Epithelial cell of esophagus (primary cell): Measurements from ENCODE around the gene FGGY.

Experiments
- DNase-seq: peaks from one replicate; pipeline ENCODE4 v3.0.0; 2010; ENCODE audit warnings: low read depth
- H3K4me3 ChIP-seq: 2 replicates; pipeline ENCODE4 v1.5.1; 2011; ENCODE audit warnings: mild to moderate bottlenecking, low read length, control low read depth
- TF ChIP-seq, protein P1 (sequence below): IDR thresholded peaks from 2 replicates; pipeline ENCODE4 v1.5.1; 2011; ENCODE audit warnings: low read depth, mild to moderate bottlenecking, low read length, control low read depth, inconsistent platforms; ENCODE audit not compliant: insufficient read depth; ENCODE audit errors: missing control alignments

Gene FGGY

DNA sequence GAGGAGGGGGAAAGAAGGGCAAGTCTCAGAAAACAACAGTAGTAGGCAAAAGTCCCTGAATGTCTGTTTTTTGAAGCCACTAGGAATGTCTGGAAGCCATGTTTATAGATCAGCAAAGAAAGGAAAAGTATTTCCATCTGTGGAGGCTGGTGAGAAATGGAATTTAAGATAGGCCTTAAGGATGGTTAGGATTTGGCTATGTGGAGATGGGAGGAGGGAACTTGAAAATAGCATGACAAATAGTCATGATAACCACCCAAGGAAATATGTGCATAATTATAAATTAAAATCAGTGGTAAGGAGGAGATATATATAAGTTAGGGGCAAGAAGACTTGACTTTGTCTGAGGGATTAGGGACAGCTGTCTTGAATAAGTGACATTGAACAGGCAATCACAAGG lies 33.8 kb upstream of the FGGY start:
- TF ChIP-seq, protein P1, sequence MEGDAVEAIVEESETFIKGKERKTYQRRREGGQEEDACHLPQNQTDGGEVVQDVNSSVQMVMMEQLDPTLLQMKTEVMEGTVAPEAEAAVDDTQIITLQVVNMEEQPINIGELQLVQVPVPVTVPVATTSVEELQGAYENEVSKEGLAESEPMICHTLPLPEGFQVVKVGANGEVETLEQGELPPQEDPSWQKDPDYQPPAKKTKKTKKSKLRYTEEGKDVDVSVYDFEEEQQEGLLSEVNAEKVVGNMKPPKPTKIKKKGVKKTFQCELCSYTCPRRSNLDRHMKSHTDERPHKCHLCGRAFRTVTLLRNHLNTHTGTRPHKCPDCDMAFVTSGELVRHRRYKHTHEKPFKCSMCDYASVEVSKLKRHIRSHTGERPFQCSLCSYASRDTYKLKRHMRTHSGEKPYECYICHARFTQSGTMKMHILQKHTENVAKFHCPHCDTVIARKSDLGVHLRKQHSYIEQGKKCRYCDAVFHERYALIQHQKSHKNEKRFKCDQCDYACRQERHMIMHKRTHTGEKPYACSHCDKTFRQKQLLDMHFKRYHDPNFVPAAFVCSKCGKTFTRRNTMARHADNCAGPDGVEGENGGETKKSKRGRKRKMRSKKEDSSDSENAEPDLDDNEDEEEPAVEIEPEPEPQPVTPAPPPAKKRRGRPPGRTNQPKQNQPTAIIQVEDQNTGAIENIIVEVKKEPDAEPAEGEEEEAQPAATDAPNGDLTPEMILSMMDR, result no peak
- no peak overlapping the region for H3K4me3 ChIP-seq
- DNase-seq, result no peak

DNA sequence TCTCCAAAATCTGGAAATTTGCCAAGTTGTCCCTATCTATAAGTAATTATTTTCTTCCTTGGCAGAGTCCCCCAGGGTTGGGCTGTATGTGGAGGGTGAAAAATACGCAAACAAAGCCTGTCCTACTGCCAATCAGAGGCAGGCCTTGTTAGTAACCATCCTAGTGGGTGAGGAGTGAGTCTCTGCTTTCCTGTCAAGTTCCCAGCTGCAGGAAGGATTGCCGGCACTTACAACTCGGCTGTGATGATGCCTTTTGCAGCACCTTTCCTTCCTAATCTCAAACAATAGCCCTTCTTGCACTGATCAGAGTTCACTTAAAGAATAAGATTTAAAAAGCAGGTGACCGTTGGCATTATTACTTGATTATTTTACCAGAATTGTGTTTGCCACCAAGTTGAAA lies 31.3 kb upstream of the FGGY start:
- H3K4me3 ChIP-seq, result no peak overlapping the region
- TF ChIP-seq, protein P1, result no peak
- no peak for DNase-seq

DNA sequence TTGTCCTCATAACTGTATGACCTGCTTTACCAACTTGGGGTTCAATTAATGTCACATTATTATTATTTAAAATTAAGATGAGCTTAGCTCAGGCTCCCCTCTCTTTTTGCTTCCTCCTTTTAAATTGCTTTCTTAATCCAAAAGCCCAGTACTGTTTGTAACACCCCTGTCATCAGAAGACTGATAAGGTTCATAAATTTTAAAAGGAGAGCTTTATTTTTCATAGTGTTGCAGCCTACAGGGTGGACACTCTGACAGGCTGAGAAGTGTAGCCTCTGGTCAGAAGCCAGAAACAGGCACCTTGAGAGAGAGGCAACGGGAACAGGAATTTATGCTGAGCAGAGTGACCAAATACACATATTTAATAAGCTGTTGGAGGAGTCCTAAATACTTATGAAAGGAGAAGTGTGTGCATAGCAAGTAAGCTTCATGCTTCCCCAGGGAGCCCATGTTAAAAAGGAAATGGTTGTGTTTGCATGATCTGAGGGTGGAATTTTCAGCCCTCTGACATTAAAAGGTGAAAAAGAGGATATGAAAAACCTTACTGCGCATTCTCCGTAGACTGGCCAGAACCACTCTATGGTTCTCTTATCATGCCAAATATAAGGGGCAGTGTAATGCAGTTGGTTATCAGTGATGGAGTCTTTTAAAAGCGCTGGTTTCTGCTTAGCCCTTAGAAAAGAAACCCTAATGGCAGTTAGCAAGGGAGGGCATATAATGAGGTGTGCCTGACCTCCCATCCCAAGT lies 30.5 kb upstream of the FGGY start:
- TF ChIP-seq, protein P1, result no peak
- no peak overlapping the region for H3K4me3 ChIP-seq
- DNase-seq, result no peak

DNA sequence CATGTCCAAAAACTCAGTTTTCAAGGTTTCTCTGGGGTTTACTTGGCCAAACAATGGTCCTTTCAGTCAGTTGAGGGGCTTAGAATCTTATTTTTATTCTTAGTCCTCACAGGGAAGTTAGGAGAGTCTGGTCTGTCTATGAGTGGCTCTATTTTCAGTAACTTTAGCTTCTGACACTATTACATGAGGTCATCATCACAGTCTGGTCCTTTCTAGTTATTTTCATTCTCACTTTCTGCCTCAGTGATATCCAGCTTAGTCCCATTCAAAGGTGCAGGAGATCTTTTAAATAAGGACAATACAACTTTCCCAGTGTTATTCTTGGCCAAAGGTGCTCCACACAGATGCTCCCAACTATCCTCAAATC lies 30.0 kb upstream of the FGGY start:
- H3K4me3 ChIP-seq, result no peak overlapping the region
- no peak for DNase-seq
- TF ChIP-seq, protein P1, result no peak

DNA sequence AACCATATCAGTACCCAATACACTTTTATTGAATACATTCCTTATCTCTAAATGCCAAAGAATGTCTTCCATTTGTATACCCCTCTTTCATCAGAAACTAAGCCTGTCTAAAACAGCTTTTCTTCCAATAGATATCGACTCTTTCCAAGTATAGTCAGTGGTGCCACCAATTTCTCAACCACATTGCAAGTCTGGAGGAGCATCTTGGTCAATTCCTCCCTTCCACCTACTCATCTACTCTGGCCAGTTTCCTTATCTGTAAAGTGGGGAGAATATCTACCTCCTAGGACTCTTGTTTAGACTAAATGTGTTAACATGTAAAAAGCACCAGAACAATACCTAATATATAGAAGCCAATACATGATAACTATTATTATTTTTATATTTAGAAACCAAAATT lies 28.5 kb upstream of the FGGY start:
- DNase-seq, result no peak
- no peak overlapping the region for H3K4me3 ChIP-seq
- TF ChIP-seq, protein P1, result no peak

DNA sequence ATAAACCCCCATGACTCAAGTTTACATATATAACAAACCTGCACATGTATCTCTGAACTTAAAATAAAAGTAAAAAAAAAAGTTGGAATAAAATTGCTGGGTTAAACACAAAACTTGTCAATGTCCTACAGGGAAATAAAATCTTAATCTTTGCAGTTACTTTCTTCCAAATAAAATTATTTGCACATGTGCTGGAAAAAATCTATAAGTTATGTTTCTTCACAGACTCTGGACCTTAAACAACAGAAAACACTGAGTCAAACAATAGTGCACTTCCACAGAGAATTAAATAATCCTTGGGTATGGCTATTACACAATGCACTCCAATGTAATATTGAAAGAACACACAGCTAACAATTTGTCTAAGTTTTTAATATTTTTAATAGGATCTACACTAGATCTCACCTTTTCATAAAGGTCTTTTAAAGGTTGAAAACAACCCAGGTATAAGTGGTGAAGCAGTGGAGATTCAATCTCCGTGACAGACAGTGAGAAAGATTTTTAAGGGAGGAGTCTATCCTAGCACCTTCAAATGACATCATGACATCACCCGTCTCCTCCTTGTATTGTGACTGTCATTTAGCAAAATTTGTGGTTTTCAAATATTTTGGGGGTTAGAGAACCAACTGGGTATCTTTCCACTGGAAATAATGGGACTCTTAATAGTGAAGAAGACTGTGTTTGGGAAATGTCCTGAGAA lies 25.2 kb upstream of the FGGY start:
- no peak overlapping the region for H3K4me3 ChIP-seq
- DNase-seq, result no peak
- TF ChIP-seq, protein P1, result no peak
